ENCODE data around the gene HOXD13. TPM values are rescaled to one million over a fixed set of nuclear protein-coding genes. Genes with fewer than 3 reads are reported as not detected.

The HOXD13 gene
- total RNA-seq, 4 donors from 2014 or later, result 4.9 TPM; not detected in 3

- H3K9me3 ChIP-seq, result no peaks in the 10 kb centered on the region
- H3K27me3 ChIP-seq, result peaks cover 69 to 88% of the 10 kb centered on the region in 2 donors
- no peak for DNase-seq
- peaks cover 0 to 11% of the 10 kb centered on the region in 2 donors for H3K4me1 ChIP-seq
- H3K4me3 ChIP-seq, result no peak within 1 kb of the TSS
- intact Hi-C loops (cut with DNase I; ENCODE audit: low total_unique reads), result loop anchor here (10.0 kb wide), 1 partner anchor 399 kb away; no protein-coding TSS in a partner anchor
- no peaks in the 10 kb centered on the region for H3K36me3 ChIP-seq
- TF ChIP-seq POLR2A (IDR thresholded peaks at IDR 0.05) (no peak), CTCF (IDR thresholded peaks at IDR 0.05) (no peak)
- H3K27ac ChIP-seq, result no peak within 1 kb of the TSS
Observed at GRCh38 chr2:176083796-176084261, 8.7 kb upstream of the HOXD13 start, which contains the start of gene EVX2. Gene EVX2 (minus strand): TSS chr2:176083962. CDS start chr2:176083776, 186 bp downstream.

- Histone ChIP-seq H3K27ac (no peak overlapping the region), H3K27me3 (peaks cover 64 to 88% of the 10 kb centered on the region in 2 donors), H3K36me3 (no peaks in the 10 kb centered on the region), H3K4me1 (peaks cover 0 to 10% of the 10 kb centered on the region in 2 donors), H3K9me3 (no peaks in the 10 kb centered on the region), H3K4me3 (no peak overlapping the region)
- DNase-seq, result no peak
- TF ChIP-seq POLR2A (IDR thresholded peaks at IDR 0.05) (no peak), CTCF (IDR thresholded peaks at IDR 0.05) (no peak)
- intact Hi-C loops (cut with DNase I; ENCODE audit: low total_unique reads), result loop anchor here (10.0 kb wide), 1 partner anchor 400 kb away; no protein-coding TSS in a partner anchor
Observed at GRCh38 chr2:176084611-176085119, 7.9 kb upstream of the HOXD13 start.

GRCh38 chr2:176085120-176085788 is 7.3 kb upstream of the HOXD13 start:
- no peak for DNase-seq
- peaks cover 0 to 6% of the 10 kb centered on the region in 2 donors for H3K4me1 ChIP-seq
- H3K27me3 ChIP-seq, result peaks cover 64 to 92% of the 10 kb centered on the region in 2 donors
- no peak overlapping the region for H3K27ac ChIP-seq
- H3K36me3 ChIP-seq, result no peaks in the 10 kb centered on the region
- H3K4me3 ChIP-seq, result no peak overlapping the region
- TF ChIP-seq POLR2A (IDR thresholded peaks at IDR 0.05) (no peak), CTCF (IDR thresholded peaks at IDR 0.05) (no peak)
- H3K9me3 ChIP-seq, result no peaks in the 10 kb centered on the region
- intact Hi-C loops (cut with DNase I; ENCODE audit: low total_unique reads), result loop anchor here (10.0 kb wide), 1 partner anchor 400 kb away; no protein-coding TSS in a partner anchor

GRCh38 chr2:176085861-176086771 is 6.4 kb upstream of the HOXD13 start:
- no peaks in the 10 kb centered on the region for H3K36me3 ChIP-seq
- no peak for DNase-seq
- peaks cover 59 to 94% of the 10 kb centered on the region in 2 donors for H3K27me3 ChIP-seq
- intact Hi-C loops (cut with DNase I; ENCODE audit: low total_unique reads), result loop anchor here (10.0 kb wide), 1 partner anchor 401 kb away; no protein-coding TSS in a partner anchor
- H3K4me1 ChIP-seq, result peaks cover 0 to 3% of the 10 kb centered on the region in 2 donors
- H3K4me3 ChIP-seq, result no peak overlapping the region
- peak in 2 of 4 experiments; percentile 18 to 28 for TF ChIP-seq CTCF (IDR thresholded peaks at IDR 0.05)
- TF ChIP-seq POLR2A (IDR thresholded peaks at IDR 0.05), result no peak
- H3K9me3 ChIP-seq, result no peaks in the 10 kb centered on the region
- H3K27ac ChIP-seq, result no peak overlapping the region

All from uterus (tissue), 4 donors.